ENCODE results near the gene DOCK10. TPM values are rescaled to one million over a fixed set of nuclear protein-coding genes. Genes with fewer than 3 reads are reported as not detected.

Gene DOCK10
- total and polyA plus RNA-seq, 7 donors, result 3.0 to 11.4 (median 5.4) TPM

- H3K4me3 ChIP-seq, result no peak overlapping the region
- H3K9me3 ChIP-seq, result no peaks in the 10 kb centered on the region
- WGBS, 2 donors, result 85 to 95% methylated on average over 1 of the region's 1 CpG
- H3K36me3 ChIP-seq, result no peaks in the 10 kb centered on the region
- no peak for DNase-seq
- H3K27ac ChIP-seq, result no peak overlapping the region
- intact Hi-C loops (cut with DNase I), result no loop called here
- TF ChIP-seq POLR2A (IDR thresholded peaks at IDR 0.05) (no peak), CTCF (IDR thresholded peaks at IDR 0.05) (no peak), POLR2AphosphoS5 (IDR thresholded peaks at IDR 0.05) (no peak), EP300 (IDR thresholded peaks at IDR 0.05) (no peak)
- H3K27me3 ChIP-seq, result no peaks in the 10 kb centered on the region
- H3K4me1 ChIP-seq, result no peaks in the 10 kb centered on the region
Observed at GRCh38 chr2:224749136-224749535, 293.1 kb downstream of the DOCK10 start.

DNA sequence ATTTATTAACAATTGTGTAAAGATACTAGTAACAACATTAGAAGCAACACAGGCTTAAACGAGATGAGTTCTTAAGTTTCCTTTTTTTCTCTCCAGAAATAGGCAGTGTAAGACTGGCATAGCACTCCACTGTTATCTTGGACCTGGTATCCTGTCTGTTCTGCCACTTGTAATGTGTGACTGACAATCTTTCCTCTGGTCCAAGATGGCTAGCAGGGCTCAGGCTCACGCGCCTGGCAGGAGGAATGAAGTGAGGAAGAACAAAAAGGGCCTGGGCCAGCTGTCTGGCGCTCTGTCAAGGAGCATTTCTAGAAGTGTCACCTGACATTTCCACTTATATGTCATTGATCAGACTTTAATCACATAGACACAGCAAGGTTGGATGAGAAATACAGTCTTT, 294.5 kb downstream of the DOCK10 start:
- whole genome bisulfite sequencing, 2 donors, result 88 to 90% methylated on average over 4 of the region's 4 CpGs
- no peaks in the 10 kb centered on the region for H3K36me3 ChIP-seq
- H3K9me3 ChIP-seq, result no peaks in the 10 kb centered on the region
- no peaks in the 10 kb centered on the region for H3K27me3 ChIP-seq
- TF ChIP-seq EP300 (IDR thresholded peaks at IDR 0.05), result no peak
- TF ChIP-seq POLR2A (IDR thresholded peaks at IDR 0.05), result no peak
- TF ChIP-seq CTCF (IDR thresholded peaks at IDR 0.05), result no peak
- TF ChIP-seq POLR2AphosphoS5 (IDR thresholded peaks at IDR 0.05), result no peak
- intact Hi-C loops (cut with DNase I), result no loop called here
- no peak overlapping the region for H3K27ac ChIP-seq
- no peaks in the 10 kb centered on the region for H3K4me1 ChIP-seq
- DNase-seq, result no peak
- no peak overlapping the region for H3K4me3 ChIP-seq

GRCh38 chr2:224736227-224736626, 306.0 kb downstream of the DOCK10 start:
- WGBS, 2 donors, result 96 to 98% methylated on average over 1 of the region's 1 CpG
- no peak for DNase-seq
- Histone ChIP-seq H3K27me3 (no peaks in the 10 kb centered on the region), H3K36me3 (no peaks in the 10 kb centered on the region), H3K27ac (no peak overlapping the region), H3K4me3 (no peak overlapping the region), H3K9me3 (peaks cover 0 to 9% (median 0%) of the 10 kb centered on the region in 4 donors), H3K4me1 (no peaks in the 10 kb centered on the region)
- no peak for TF ChIP-seq CTCF (IDR thresholded peaks at IDR 0.05)
- no peak for TF ChIP-seq POLR2A (IDR thresholded peaks at IDR 0.05)
- TF ChIP-seq POLR2AphosphoS5 (IDR thresholded peaks at IDR 0.05), result no peak
- TF ChIP-seq EP300 (IDR thresholded peaks at IDR 0.05), result no peak
- intact Hi-C loops (cut with DNase I), result no loop called here

DNA sequence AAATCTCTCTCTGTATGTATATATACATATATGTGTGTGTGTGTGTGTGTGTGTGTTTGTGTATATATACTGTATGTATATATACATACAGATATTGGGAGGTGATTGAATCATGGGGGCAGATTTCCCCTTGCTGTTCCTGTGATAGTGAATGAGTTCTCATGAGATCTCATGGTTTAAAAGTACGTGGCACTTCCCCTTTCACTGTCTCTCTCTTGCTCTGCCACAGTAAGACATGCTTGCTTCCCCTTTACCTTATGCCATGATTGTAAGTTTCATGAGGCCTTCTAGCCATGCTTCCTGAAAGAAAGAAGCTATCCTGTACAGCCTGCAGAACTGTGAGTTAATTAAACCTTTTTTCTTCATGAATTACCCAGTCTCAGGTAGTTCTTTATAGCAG, 307.3 kb downstream of the DOCK10 start:
- 55 to 72% methylated on average over 1 of the region's 1 CpG for WGBS, 2 donors
- H3K9me3 ChIP-seq, result peaks cover 0 to 9% (median 0%) of the 10 kb centered on the region in 4 donors
- intact Hi-C loops (cut with DNase I), result no loop called here

More for the DNA sequence above, 307.3 kb downstream of the DOCK10 start:
- no peaks in the 10 kb centered on the region for H3K4me1 ChIP-seq
- no peak for DNase-seq
- no peaks in the 10 kb centered on the region for H3K36me3 ChIP-seq
- no peak overlapping the region for H3K27ac ChIP-seq
- TF ChIP-seq CTCF (IDR thresholded peaks at IDR 0.05) (no peak), EP300 (IDR thresholded peaks at IDR 0.05) (no peak), POLR2A (IDR thresholded peaks at IDR 0.05) (no peak), POLR2AphosphoS5 (IDR thresholded peaks at IDR 0.05) (no peak)
- no peaks in the 10 kb centered on the region for H3K27me3 ChIP-seq
- H3K4me3 ChIP-seq, result no peak overlapping the region

All from sigmoid colon (tissue), 7 donors.